ENCODE data around the gene MLIP.

MLIP gene

GRCh38 chr6:54140811-54141210, 29.6 kb downstream of the MLIP start:
- Histone ChIP-seq H3K4me2 (ENCODE audit: low read length) (no peak overlapping the region), H3K9me3 (ENCODE audit: low read length) (no peaks in the 10 kb centered on the region), H3K79me2 (ENCODE audit: insufficient read depth, low read length) (no peaks in the 10 kb centered on the region), H3K9ac (ENCODE audit: low read length) (no peak overlapping the region), H3F3A (ENCODE audit: insufficient read depth, low read length) (no peaks in the 10 kb centered on the region), H3K4me1 (ENCODE audit: insufficient read depth, low read length, severe bottlenecking) (no peaks in the 10 kb centered on the region), H3K9me2 (ENCODE audit: low read depth, low read length) (no peaks in the 10 kb centered on the region), H2AFZ (ENCODE audit: low read length) (no peak overlapping the region), H3K4me3 (ENCODE audit: low read depth, low read length, poor library complexity, severe bottlenecking) (no peak overlapping the region), H3K27me3 (ENCODE audit: insufficient read depth, low read length) (no peaks in the 10 kb centered on the region), H3K27ac (ENCODE audit: low read depth, low read length, poor library complexity, severe bottlenecking) (no peak overlapping the region), H4K20me1 (ENCODE audit: insufficient read depth, low read length) (no peaks in the 10 kb centered on the region), H3K36me3 (ENCODE audit: insufficient read depth, low read length) (no peaks in the 10 kb centered on the region)
- no peak for TF ChIP-seq CTCF (IDR thresholded peaks at IDR 0.05; ENCODE audit: low read length)
- TF ChIP-seq EZH2 (IDR thresholded peaks at IDR 0.05; ENCODE audit: borderline replicate concordance, low read length): no peak

- no peaks in the 10 kb centered on the region for H3F3A ChIP-seq (ENCODE audit: insufficient read depth, low read length)
- H3K36me3 ChIP-seq (ENCODE audit: insufficient read depth, low read length): no peaks in the 10 kb centered on the region
- H3K9me3 ChIP-seq (ENCODE audit: low read length): no peaks in the 10 kb centered on the region
- no peak overlapping the region for H3K4me2 ChIP-seq (ENCODE audit: low read length)
- no peak for TF ChIP-seq CTCF (IDR thresholded peaks at IDR 0.05; ENCODE audit: low read length)
- no peak for TF ChIP-seq EZH2 (IDR thresholded peaks at IDR 0.05; ENCODE audit: borderline replicate concordance, low read length)
- H2AFZ ChIP-seq (ENCODE audit: low read length): no peak overlapping the region
- H3K4me3 ChIP-seq (ENCODE audit: low read depth, low read length, poor library complexity, severe bottlenecking): no peak overlapping the region
- H3K27ac ChIP-seq (ENCODE audit: low read depth, low read length, poor library complexity, severe bottlenecking): no peak overlapping the region
- no peaks in the 10 kb centered on the region for H3K27me3 ChIP-seq (ENCODE audit: insufficient read depth, low read length)
- H3K9ac ChIP-seq (ENCODE audit: low read length): no peak overlapping the region
- no peaks in the 10 kb centered on the region for H3K4me1 ChIP-seq (ENCODE audit: insufficient read depth, low read length, severe bottlenecking)
- H3K9me2 ChIP-seq (ENCODE audit: low read depth, low read length): no peaks in the 10 kb centered on the region
- no peaks in the 10 kb centered on the region for H3K79me2 ChIP-seq (ENCODE audit: insufficient read depth, low read length)
- no peaks in the 10 kb centered on the region for H4K20me1 ChIP-seq (ENCODE audit: insufficient read depth, low read length)
These were observed 31.8 kb downstream of the MLIP start for GRCh38 chr6:54142889-54143519.

- Histone ChIP-seq H2AFZ (ENCODE audit: low read length) (no peak overlapping the region), H3K4me2 (ENCODE audit: low read length) (no peak overlapping the region)
These were observed 40.6 kb downstream of the MLIP start for GRCh38 chr6:54151861-54152260.

More at GRCh38 chr6:54151861-54152260, 40.6 kb downstream of the MLIP start:
- Histone ChIP-seq H3K4me1 (ENCODE audit: insufficient read depth, low read length, severe bottlenecking) (no peaks in the 10 kb centered on the region), H3F3A (ENCODE audit: insufficient read depth, low read length) (no peaks in the 10 kb centered on the region), H3K9me2 (ENCODE audit: low read depth, low read length) (no peaks in the 10 kb centered on the region), H3K79me2 (ENCODE audit: insufficient read depth, low read length) (no peaks in the 10 kb centered on the region), H4K20me1 (ENCODE audit: insufficient read depth, low read length) (no peaks in the 10 kb centered on the region), H3K4me3 (ENCODE audit: low read depth, low read length, poor library complexity, severe bottlenecking) (no peak overlapping the region), H3K27me3 (ENCODE audit: insufficient read depth, low read length) (no peaks in the 10 kb centered on the region), H3K27ac (ENCODE audit: low read depth, low read length, poor library complexity, severe bottlenecking) (no peak overlapping the region), H3K9me3 (ENCODE audit: low read length) (no peaks in the 10 kb centered on the region), H3K9ac (ENCODE audit: low read length) (no peak overlapping the region), H3K36me3 (ENCODE audit: insufficient read depth, low read length) (no peaks in the 10 kb centered on the region)
- no peak for TF ChIP-seq CTCF (IDR thresholded peaks at IDR 0.05; ENCODE audit: low read length)
- TF ChIP-seq EZH2 (IDR thresholded peaks at IDR 0.05; ENCODE audit: borderline replicate concordance, low read length): no peak
